Kidney (tissue), 14 donors: ENCODE measurements around the gene GLIPR2. TPM values are rescaled to one million over a fixed set of nuclear protein-coding genes. Genes with fewer than 3 reads are reported as not detected.
"Not testable (repeated sequence)": the region's sequence is repeated elsewhere in the genome, so short reads cannot be mapped to it uniquely, and the experiment has no call there.

ENCODE experiments used
- DNase-seq, 5 donors: peaks; one replicate each; pipeline ENCODE4 v3.0.0-alpha.2; 2013 to 2020
- FAIRE-seq: peaks from 2 replicates; lab custom pipeline; 2012; peaks lifted over from hg19 to GRCh38; lab: Jason Lieb, UNC
- H3K27ac ChIP-seq, 2 donors: one replicate each; pipeline ENCODE4 v1.7.0; 2013; ENCODE audit warnings: low read depth in 2 of 2, low read length in 2 of 2, inconsistent platforms in 1 of 2
- H3K27me3 ChIP-seq: one replicate; pipeline ENCODE4 v1.7.1; 2013; ENCODE audit warnings: low read length, inconsistent platforms; ENCODE audit not compliant: control insufficient read depth, insufficient read depth
- H3K36me3 ChIP-seq, 3 donors: one replicate each; pipeline versions ENCODE4 v1.7.0 to v1.7.1; 2013; ENCODE audit warnings: low read length in 3 of 3, control low read depth in 1 of 3, inconsistent platforms in 1 of 3; ENCODE audit not compliant: insufficient read depth in 3 of 3, control insufficient read depth in 2 of 3
- H3K4me1 ChIP-seq, 3 donors: one replicate each; pipeline versions ENCODE4 v1.7.0 to v1.7.1; 2013; ENCODE audit warnings: low read length in 3 of 3, inconsistent platforms in 1 of 3, low read depth in 1 of 3; ENCODE audit not compliant: control insufficient read depth in 2 of 3, insufficient read depth in 2 of 3
- H3K4me3 ChIP-seq, 3 donors: one replicate each; pipeline versions ENCODE4 v1.7.0 to v1.8.1; 2013; ENCODE audit warnings: low read length in 3 of 3, control low read depth in 1 of 3, inconsistent platforms in 1 of 3
- H3K9ac ChIP-seq, 3 donors: one replicate each; pipeline versions ENCODE4 v1.7.0 to v1.7.1; 2013; ENCODE audit warnings: low read length in 3 of 3, control low read depth in 1 of 3, inconsistent platforms in 1 of 3
- H3K9me3 ChIP-seq, 3 donors: one replicate each; pipeline versions ENCODE4 v1.7.0 to v1.7.1; 2013; ENCODE audit warnings: low read length in 3 of 3, control low read depth in 1 of 3, inconsistent platforms in 1 of 3; ENCODE audit not compliant: control insufficient read depth in 2 of 3, insufficient read depth in 1 of 3
- CTCF ChIP-seq: IDR thresholded peaks from 3 replicates; pipeline ENCODE4 v1.5.1; 2012; ENCODE audit warnings: mild to moderate bottlenecking, moderate library complexity, borderline replicate concordance; ENCODE audit not compliant: insufficient read depth; ENCODE audit errors: extremely low read depth
- intact Hi-C: fragments of 100-400 bp; cut with DNase I; formaldehyde crosslinking; loops from one replicate; pipeline ENCODE4 v1.11.1; 2022
- polyA plus RNA-seq: library from polyadenylated mRNA; stranded (reverse); fragments of 350-450 nt; fragmentation: Illumina TruSeq; extraction: RNeasy Lipid Tissue Mini Kit (QIAGEN cat#74804); gene quantifications from one replicate; pipeline ENCODE4 v1.2.3, GENCODE V29; 2014; ENCODE audit warnings: low read depth, low replicate concordance; ENCODE audit not compliant: insufficient read depth
- total RNA-seq: library from RNA; stranded (reverse); fragmentation: NEBNext Ultra II Directional; extraction: Animal tissue kit (Norgen Biotek cat#: 25700); gene quantifications from one replicate; pipeline ENCODE4 v1.2.1, GENCODE V29; 2021
- donor health status: control.
- donor health status: control.
- donor health status: control.
- donor health status: control.
- donor health status: control.
- donor health status: DM: yes; HTN: yes; CAD: no.
- donor health status: Normal renal cell carcinoma (clear cell type).

GLIPR2 gene
- total and polyA plus RNA-seq, 2 donors from 2014 or later: 8.3 to 19.6 TPM

- not testable (repeated sequence) for H3K27me3 ChIP-seq, FAIRE-seq, H3K9me3 ChIP-seq, H3K4me1 ChIP-seq, H3K4me3 ChIP-seq, H3K27ac ChIP-seq, H3K36me3 ChIP-seq, H3K9ac ChIP-seq
- peak in 1 of 5 donors; percentile 52 for DNase-seq
- intact Hi-C loops: loop anchor here (10.0 kb wide), 1 partner anchor 45 kb away; no protein-coding TSS in a partner anchor
Measured at GRCh38 chr9:36160126-36160525, 23.6 kb downstream of the GLIPR2 start.

DNA sequence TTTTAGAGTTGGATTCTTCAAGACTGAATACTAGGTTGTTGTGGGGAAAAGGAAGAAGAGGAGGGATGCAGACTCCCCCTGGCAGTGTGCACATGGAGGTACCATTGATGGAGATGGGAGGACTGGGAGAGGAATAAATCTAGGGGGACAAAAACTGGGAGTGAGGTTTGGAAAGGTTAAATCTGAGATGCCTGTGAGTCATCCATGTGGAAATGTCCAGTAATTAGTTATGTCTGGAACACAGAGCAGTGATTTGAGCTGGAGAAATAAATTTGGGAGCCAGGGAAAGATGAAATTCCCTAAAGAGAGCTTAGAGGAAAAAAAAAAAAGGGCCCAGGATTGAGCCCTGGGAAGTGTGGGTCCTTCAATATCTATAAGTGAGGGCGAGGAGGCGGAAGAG lies 24.7 kb downstream of the GLIPR2 start:
- intact Hi-C loops: loop anchor here (10.0 kb wide), 1 partner anchor 46 kb away; no protein-coding TSS in a partner anchor
- no peak overlapping the region for H3K9ac ChIP-seq
- H3K4me3 ChIP-seq: no peak overlapping the region
- H3K36me3 ChIP-seq: no peaks in the 10 kb centered on the region
- H3K4me1 ChIP-seq: peaks cover 0 to 2% (median under 1%) of the 10 kb centered on the region in 3 donors
- DNase-seq: peak in 1 of 5 donors; percentile 4
- no peak overlapping the region for H3K27ac ChIP-seq
- no peak for FAIRE-seq
- H3K9me3 ChIP-seq: no peaks in the 10 kb centered on the region
- H3K27me3 ChIP-seq: no peaks in the 10 kb centered on the region
- TF ChIP-seq CTCF: no peak

GRCh38 chr9:36162211-36162738 lies 25.7 kb downstream of the GLIPR2 start:
- peak in 1 of 5 donors; percentile 42 for DNase-seq
- no peaks in the 10 kb centered on the region for H3K9me3 ChIP-seq
- no peak overlapping the region for H3K4me3 ChIP-seq
- H3K36me3 ChIP-seq: no peaks in the 10 kb centered on the region
- no peak for TF ChIP-seq CTCF
- intact Hi-C loops: loop anchor here (10.0 kb wide), 1 partner anchor 47 kb away; no protein-coding TSS in a partner anchor
- H3K27ac ChIP-seq: no peak overlapping the region
- H3K4me1 ChIP-seq: peaks cover 0 to 2% (median 2%) of the 10 kb centered on the region in 3 donors
- no peaks in the 10 kb centered on the region for H3K27me3 ChIP-seq
- no peak overlapping the region for H3K9ac ChIP-seq
- no peak for FAIRE-seq

DNA sequence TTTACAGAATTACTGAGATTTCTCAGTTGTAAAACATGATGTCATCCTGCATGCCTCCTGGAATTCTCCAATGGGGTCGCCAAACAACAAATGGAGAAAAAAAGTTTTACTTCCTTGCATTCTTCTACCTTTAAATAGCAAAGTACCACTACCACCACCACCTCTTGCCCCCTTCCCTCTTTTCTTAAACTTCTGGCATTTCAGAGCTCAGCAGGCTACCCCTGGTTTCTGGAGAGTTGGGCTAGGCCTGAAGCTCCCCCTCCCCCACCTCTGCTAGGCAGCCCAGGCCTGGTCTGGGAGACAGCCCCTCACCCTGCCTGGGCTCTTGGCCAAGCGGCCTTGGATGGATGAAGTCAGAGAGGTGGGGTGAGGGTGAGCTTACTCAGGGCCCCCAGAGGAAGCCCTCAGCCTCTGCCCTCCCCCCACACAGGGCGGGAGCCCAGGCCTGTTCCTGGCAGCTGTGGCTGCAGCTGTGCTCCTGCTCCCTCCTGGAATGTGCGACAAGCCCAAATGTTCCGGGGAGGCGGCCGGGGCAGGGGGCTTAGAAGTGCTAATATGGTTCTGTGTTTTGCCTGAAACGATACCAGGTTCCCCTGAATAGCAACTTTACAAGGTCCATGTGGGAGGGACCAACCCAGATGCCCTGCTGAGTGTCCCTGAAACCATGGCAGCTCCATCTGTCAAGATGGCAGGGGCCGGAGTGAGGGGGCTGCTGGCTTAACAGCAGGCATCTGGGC lies 26.7 kb downstream of the GLIPR2 start:
- Histone ChIP-seq H3K9me3 (no peaks in the 10 kb centered on the region), H3K9ac (peak overlapping the region in 1 of 3 donors; percentile 30), H3K36me3 (no peaks in the 10 kb centered on the region), H3K4me3 (no peak overlapping the region), H3K4me1 (peaks cover 0 to 2% (median 2%) of the 10 kb centered on the region in 3 donors), H3K27ac (peak overlapping the region in 1 of 2 donors; percentile 32), H3K27me3 (no peaks in the 10 kb centered on the region)
- FAIRE-seq: no peak
- TF ChIP-seq CTCF: no peak
- intact Hi-C loops: loop anchor here (10.0 kb wide), 1 partner anchor 48 kb away; no protein-coding TSS in a partner anchor
- DNase-seq: peak; percentile 88 to 96 (median 92)
